HG02798 (cell line): ENCODE results near the gene NFE2L1.
A peak's percentile ranks its signal among the peaks of the same experiment; 100 is the strongest.
"Not testable (repeated sequence)": the region's sequence is repeated elsewhere in the genome, so short reads cannot be mapped to it uniquely, and the experiment has no call there.

Experiments used
- ATAC-seq: cut with Tn5 transposase; IDR thresholded peaks from one replicate; pipeline ENCODE4 v1.9.1; 2021; ENCODE audit warnings: mild to moderate bottlenecking; ENCODE audit not compliant: unreplicated experiment, poor library complexity

Gene NFE2L1

GRCh38 chr17:48022901-48023300 lies 25.3 kb upstream of the NFE2L1 start:
- ATAC-seq, result no peak

- ATAC-seq, result no peak
These were observed 24.6 kb upstream of the NFE2L1 start for GRCh38 chr17:48023400-48024148.

- no peak for ATAC-seq
These were observed 23.8 kb upstream of the NFE2L1 start for GRCh38 chr17:48024149-48025039.

- peak; percentile 92 for ATAC-seq
These were observed 22.9 kb upstream of the NFE2L1 start for GRCh38 chr17:48025040-48025903.

- ATAC-seq, result no peak
These were observed 22.2 kb upstream of the NFE2L1 start for GRCh38 chr17:48025904-48026501.

GRCh38 chr17:48026502-48027321 lies 21.4 kb upstream of the NFE2L1 start:
- peak; percentile 35 for ATAC-seq

GRCh38 chr17:48027322-48027981 lies 20.7 kb upstream of the NFE2L1 start:
- no peak for ATAC-seq

GRCh38 chr17:48028736-48029135 lies 19.4 kb upstream of the NFE2L1 start:
- no peak for ATAC-seq

- ATAC-seq, result no peak
These were observed 17.6 kb upstream of the NFE2L1 start for GRCh38 chr17:48030531-48030930.

- ATAC-seq, result no peak
These were observed 16.2 kb upstream of the NFE2L1 start for GRCh38 chr17:48031966-48032365.

- not testable (repeated sequence) for ATAC-seq
These were observed 13.4 kb upstream of the NFE2L1 start for GRCh38 chr17:48034734-48035133.

- ATAC-seq, result no peak
These were observed 11.5 kb upstream of the NFE2L1 start for GRCh38 chr17:48036693-48037035.

- ATAC-seq, result peak; percentile 61
These were observed 10.9 kb upstream of the NFE2L1 start, which contains the start of gene COPZ2 for GRCh38 chr17:48037036-48037837. Gene COPZ2 (minus strand): TSS chr17:48037797. CDS start chr17:48037777, 20 bp downstream.

- peak; percentile 13 for ATAC-seq
These were observed 10.3 kb upstream of the NFE2L1 start for GRCh38 chr17:48037838-48038323.

GRCh38 chr17:48038687-48039086 lies 9.5 kb upstream of the NFE2L1 start:
- ATAC-seq, result no peak

- ATAC-seq, result no peak
These were observed 5.0 kb upstream of the NFE2L1 start for GRCh38 chr17:48043176-48043575.

- no peak for ATAC-seq
These were observed 3.3 kb upstream of the NFE2L1 start for GRCh38 chr17:48044851-48045250.
